Measurements from ENCODE around the gene MUC6. TPM values are rescaled to one million over a fixed set of nuclear protein-coding genes. Genes with fewer than 3 reads are reported as not detected.

MUC6 gene
- total RNA-seq, result not detected
- long read RNA-seq, partial matches to known transcripts, result 0 of 2 reads
- long read RNA-seq, other reads (novel, unspliced or antisense), result 2 of 2 reads

GRCh38 chr11:1036303-1036923 is at the start of gene MUC6:
Gene MUC6 (minus strand): TSS chr11:1036718. CDS start chr11:1036655, 63 bp downstream.
- no peak for DNase-seq
- no peak for ATAC-seq
- intact Hi-C loops (cut with DNase I, micrococcal nuclease), result no loop called here

GRCh38 chr11:1085440-1086170 is 49.1 kb upstream of the MUC6 start:
- intact Hi-C loops (cut with DNase I, micrococcal nuclease), result no loop called here
- DNase-seq (no peak), ATAC-seq (no peak)

DNA sequence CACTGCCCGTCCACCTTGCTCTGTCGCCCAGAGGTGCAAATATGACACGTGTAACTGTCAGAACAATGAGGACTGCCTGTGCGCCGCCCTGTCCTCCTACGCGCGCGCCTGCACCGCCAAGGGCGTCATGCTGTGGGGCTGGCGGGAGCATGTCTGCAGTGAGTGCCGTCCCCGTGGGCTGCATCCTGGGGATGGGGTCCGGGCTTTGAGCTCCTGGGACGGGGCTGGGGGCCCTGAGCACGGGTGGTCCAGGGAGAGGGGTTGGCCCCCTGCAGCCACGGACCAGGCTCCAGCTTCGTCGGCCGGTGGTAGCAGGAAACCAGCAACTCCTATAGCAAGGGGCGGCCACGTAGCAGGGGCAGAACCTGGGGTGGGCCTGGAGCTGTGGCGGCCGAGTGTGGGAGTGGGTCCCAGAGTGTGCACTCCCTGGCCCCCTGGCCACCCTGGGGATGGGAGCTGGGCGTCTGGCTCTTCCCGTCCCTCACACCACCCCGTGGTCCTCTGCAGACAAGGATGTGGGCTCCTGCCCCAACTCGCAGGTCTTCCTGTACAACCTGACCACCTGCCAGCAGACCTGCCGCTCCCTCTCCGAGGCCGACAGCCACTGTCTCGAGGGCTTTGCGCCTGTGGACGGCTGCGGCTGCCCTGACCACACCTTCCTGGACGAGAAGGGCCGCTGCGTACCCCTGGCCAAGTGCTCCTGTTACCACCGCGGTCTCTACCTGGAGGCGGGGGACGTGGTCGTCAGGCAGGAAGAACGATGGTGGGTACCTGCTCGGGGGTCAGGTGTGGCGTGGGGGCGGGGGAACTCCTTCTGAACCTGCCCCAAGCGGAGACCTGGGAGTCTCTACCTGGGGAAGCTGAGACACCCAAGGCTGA is 48.3 kb upstream of the MUC6 start:
- no peak for ATAC-seq
- intact Hi-C loops (cut with DNase I, micrococcal nuclease), result no loop called here
- DNase-seq, result no peak

GRCh38 chr11:1083621-1084551 is 47.4 kb upstream of the MUC6 start:
- ATAC-seq (peak; percentile 4), DNase-seq (no peak)
- intact Hi-C loops (cut with DNase I, micrococcal nuclease), result no loop called here

DNA sequence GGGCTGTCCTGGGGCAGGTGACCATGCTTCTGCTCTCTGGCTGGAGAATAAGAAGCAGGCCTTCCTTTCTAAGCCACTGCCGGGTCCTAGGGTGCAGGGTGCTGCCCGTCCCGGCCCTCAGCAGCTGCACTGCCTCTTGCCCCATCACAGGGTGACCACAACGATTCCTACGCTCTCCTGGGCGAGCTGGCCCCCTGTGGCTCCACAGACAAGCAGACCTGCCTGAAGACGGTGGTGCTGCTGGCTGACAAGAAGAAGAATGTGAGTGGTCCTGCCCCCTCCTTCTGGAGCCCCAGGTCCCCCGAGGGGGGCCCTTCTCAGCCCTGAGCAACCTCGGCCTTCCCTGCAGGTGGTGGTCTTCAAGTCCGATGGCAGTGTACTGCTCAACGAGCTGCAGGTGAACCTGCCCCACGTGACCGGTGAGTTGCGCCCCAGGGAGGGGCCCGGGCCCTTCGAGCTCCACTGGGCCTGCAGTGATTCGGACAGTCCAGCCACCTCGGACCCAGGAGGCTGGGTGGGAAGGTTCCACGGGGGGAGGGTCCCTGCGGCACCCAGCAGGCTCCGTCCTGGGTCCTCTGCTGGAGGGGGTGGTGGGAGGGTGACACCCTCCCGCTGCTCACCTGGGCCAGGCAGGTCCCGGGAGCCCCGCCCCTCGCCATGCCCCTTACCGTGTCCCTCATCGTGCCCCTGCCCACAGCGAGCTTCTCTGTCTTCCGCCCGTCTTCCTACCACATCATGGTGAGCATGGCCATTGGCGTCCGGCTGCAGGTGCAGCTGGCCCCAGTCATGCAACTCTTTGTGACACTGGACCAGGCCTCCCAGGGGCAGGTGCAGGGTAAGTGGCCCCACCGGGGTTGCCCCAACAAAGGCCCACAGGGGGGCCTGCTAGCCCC is 46.5 kb upstream of the MUC6 start:
- DNase-seq, result peak in 1 of 2 donors; percentile 4

GRCh38 chr11:1082346-1082727 is 45.8 kb upstream of the MUC6 start:
- intact Hi-C loops (cut with DNase I, micrococcal nuclease), result no loop called here
- DNase-seq, result peak in 1 of 2 donors; percentile 4
- peak; percentile 7 for ATAC-seq

More for the DNA sequence above, 46.5 kb upstream of the MUC6 start:
- intact Hi-C loops (cut with DNase I, micrococcal nuclease), result no loop called here
- ATAC-seq, result peak; percentile 2

GRCh38 chr11:1081601-1082311 is 45.2 kb upstream of the MUC6 start:
- DNase-seq (peak in 1 of 2 donors; percentile 11), ATAC-seq (peak; percentile 12)
- intact Hi-C loops (cut with DNase I, micrococcal nuclease), result no loop called here

- intact Hi-C loops (cut with DNase I, micrococcal nuclease), result no loop called here
- DNase-seq (peak in 1 of 2 donors; percentile 5), ATAC-seq (no peak)
Observed at GRCh38 chr11:1078191-1078601, 41.7 kb upstream of the MUC6 start.

GRCh38 chr11:1077417-1078119 is 41.0 kb upstream of the MUC6 start:
- intact Hi-C loops (cut with DNase I, micrococcal nuclease), result no loop called here
- DNase-seq, result peak in 1 of 2 donors; percentile 6
- no peak for ATAC-seq

DNA sequence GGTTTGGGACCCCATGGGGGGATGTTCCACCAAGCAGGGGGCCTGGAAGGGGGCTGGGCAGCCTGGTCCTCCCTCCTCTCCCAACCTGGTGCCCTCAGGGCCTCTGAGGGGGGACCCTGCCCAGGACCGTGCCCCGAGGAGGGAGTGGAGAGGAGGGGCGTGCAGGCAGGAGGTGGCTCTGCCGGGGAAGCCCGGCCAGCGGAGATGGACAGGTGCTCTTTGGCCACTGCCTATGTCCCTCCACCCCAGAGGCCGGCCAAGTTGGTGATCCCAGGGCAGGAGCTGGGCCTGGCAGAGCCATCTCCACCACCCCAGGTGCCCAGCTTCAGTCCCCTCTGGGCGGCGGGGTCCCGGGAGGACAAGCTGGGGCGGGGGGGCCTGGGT is 40.5 kb upstream of the MUC6 start:
- ATAC-seq, result no peak
- intact Hi-C loops (cut with DNase I, micrococcal nuclease), result no loop called here

GRCh38 chr11:1076061-1076665 is 39.6 kb upstream of the MUC6 start:
- intact Hi-C loops (cut with DNase I, micrococcal nuclease), result no loop called here
- ATAC-seq (no peak), DNase-seq (peak in 1 of 2 donors; percentile 8)

More for the DNA sequence above, 40.5 kb upstream of the MUC6 start:
- DNase-seq, result peak; percentile 7 to 25

DNA sequence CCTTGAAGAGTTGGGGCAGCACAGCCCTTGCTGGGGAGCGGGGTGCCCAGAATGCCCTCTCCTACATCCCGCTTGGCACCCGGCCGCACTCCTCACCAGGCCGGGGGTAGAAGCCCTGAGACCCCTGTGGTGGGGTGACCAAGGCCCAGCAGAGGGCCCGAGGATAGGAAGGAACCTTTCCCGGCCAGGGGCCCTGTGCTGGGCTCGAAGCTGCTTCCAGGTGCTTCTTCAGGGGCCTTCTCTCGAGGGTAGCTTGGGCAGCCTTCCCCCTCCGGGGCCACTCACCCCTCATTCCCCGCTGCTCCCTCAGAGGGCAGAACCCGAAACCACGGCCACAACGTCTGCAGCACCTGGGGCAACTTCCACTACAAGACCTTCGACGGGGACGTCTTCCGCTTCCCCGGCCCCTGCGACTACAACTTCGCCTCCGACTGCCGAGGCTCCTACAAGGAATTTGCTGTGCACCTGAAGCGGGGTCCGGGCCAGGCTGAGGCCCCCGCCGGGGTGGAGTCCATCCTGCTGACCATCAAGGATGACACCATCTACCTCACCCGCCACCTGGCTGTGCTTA is 38.9 kb upstream of the MUC6 start:
- peak in 1 of 2 donors; percentile 5 for DNase-seq
- ATAC-seq, result no peak

GRCh38 chr11:1074244-1075221 is 38.0 kb upstream of the MUC6 start, which contains the start of gene MUC2:
Gene MUC2 (plus strand): TSS chr11:1074874.
- intact Hi-C loops (cut with DNase I, micrococcal nuclease), result no loop called here
- peak; percentile 67 to 72 for DNase-seq
- peak; percentile 51 for ATAC-seq

More for the DNA sequence above, 38.9 kb upstream of the MUC6 start:
- intact Hi-C loops (cut with DNase I, micrococcal nuclease), result no loop called here

- no peak for ATAC-seq
- peak in 1 of 2 donors; percentile 25 for DNase-seq
- intact Hi-C loops (cut with DNase I, micrococcal nuclease), result no loop called here
Observed at GRCh38 chr11:1073851-1074243, 37.3 kb upstream of the MUC6 start.
